Thyroid gland (tissue), 4 donors: ENCODE results near the gene ARHGAP15. TPM values are rescaled to one million over a fixed set of nuclear protein-coding genes. Genes with fewer than 3 reads are reported as not detected.

Source experiments
- DNase-seq, 2 donors: peaks; one replicate each; pipeline ENCODE4 v3.0.0-alpha.2; 2019
- H3K27ac ChIP-seq, 3 donors: fragments of 200-600 bp; sonication (generic); 1 replicate in 2 of 3; 2 replicates in 1 of 3; pipeline ENCODE4 v1.5.1; 2016 to 2019; ENCODE audit warnings: mild to moderate bottlenecking in 1 of 3, moderate library complexity in 1 of 3
- H3K27me3 ChIP-seq: fragments of 200-600 bp; sonication (generic); one replicate; pipeline ENCODE4 v1.5.1; 2019
- H3K36me3 ChIP-seq, 2 donors: fragments of 200-600 bp; sonication (generic); one replicate each; pipeline ENCODE4 v1.5.1; 2016 to 2019
- H3K4me1 ChIP-seq, 2 donors: fragments of 200-600 bp; sonication (generic); one replicate each; pipeline ENCODE4 v1.5.1; 2017 to 2019
- H3K4me3 ChIP-seq, 3 donors: fragments of 200-600 bp; sonication (generic); replicated peaks in 1 of 3; 1 replicate in 2 of 3; 2 replicates in 1 of 3; pipeline ENCODE4 v1.5.1; 2016; ENCODE audit warnings: mild to moderate bottlenecking in 1 of 3
- H3K9me3 ChIP-seq: fragments of 200-600 bp; sonication (generic); one replicate; pipeline ENCODE4 v1.5.1; 2017
- POLR2A ChIP-seq, 2 donors: fragments of 450-650 bp; IDR thresholded peaks; one replicate each; pipeline ENCODE4 v1.6.1; 2017; ENCODE audit warnings: antibody characterized with exemption in 2 of 2, mild to moderate bottlenecking in 2 of 2, moderate library complexity in 1 of 2
- WGBS, 2 donors: methylation state at CpG; one replicate each; pipeline ENCODE4 v1.1.5; 2017; 5-methylcytosine and 5-hydroxymethylcytosine counted together
- intact Hi-C: fragments of 100-400 bp; cut with DNase I; formaldehyde crosslinking; loops from one replicate; pipeline ENCODE4 v1.15.1; 2023
- total RNA-seq, 4 donors: library from RNA; depleted of rRNA; stranded (reverse); fragments of >200 nt; gene quantifications; one replicate each; pipeline ENCODE4 v1.2.3, GENCODE V29; 2016
- TF ChIP-seq, protein P1 (sequence below), 6 experiments: fragments of 200-600 bp in 3 of 6; fragments of 450-650 bp in 3 of 6; sonication (generic) in 3 of 6; IDR thresholded peaks; one replicate each; pipeline ENCODE4 v1.5.1; 2016 to 2019; ENCODE audit warnings: antibody characterized with exemption in 6 of 6, mild to moderate bottlenecking in 2 of 6, inconsistent platforms in 1 of 6, moderate library complexity in 1 of 6

Gene ARHGAP15
- total RNA-seq, 4 donors from 2014 or later, result 9.8 to 24.4 (median 11.9) TPM

DNA sequence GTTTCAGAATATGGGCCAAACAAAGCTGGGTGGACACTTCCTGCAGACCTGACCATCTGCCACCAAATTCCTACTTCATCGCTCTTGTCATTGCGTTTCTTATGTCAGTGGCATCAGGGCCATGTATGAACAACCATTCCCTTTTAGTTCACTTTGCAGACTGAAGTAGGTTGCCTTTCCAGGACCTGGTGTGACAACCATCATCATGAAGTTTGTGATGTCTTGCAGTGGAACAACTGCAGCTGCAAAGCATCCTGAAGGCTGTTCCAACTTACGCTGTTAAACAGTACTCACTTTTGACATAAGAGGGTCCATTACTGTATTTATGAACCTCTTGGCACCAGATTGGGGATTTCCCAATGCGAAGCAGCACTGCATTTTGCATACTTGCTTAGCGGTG, 511.6 kb downstream of the ARHGAP15 start:
- Histone ChIP-seq H3K27ac (no peak overlapping the region), H3K4me1 (no peaks in the 10 kb centered on the region), H3K4me3 (no peak overlapping the region), H3K27me3 (no peaks in the 10 kb centered on the region), H3K36me3 (no peaks in the 10 kb centered on the region), H3K9me3 (no peaks in the 10 kb centered on the region)
- 90 to 91% methylated on average over 5 of the region's 5 CpGs for WGBS, 2 donors
- TF ChIP-seq POLR2A (IDR thresholded peaks at IDR 0.05), result no peak
- TF ChIP-seq, protein P1, sequence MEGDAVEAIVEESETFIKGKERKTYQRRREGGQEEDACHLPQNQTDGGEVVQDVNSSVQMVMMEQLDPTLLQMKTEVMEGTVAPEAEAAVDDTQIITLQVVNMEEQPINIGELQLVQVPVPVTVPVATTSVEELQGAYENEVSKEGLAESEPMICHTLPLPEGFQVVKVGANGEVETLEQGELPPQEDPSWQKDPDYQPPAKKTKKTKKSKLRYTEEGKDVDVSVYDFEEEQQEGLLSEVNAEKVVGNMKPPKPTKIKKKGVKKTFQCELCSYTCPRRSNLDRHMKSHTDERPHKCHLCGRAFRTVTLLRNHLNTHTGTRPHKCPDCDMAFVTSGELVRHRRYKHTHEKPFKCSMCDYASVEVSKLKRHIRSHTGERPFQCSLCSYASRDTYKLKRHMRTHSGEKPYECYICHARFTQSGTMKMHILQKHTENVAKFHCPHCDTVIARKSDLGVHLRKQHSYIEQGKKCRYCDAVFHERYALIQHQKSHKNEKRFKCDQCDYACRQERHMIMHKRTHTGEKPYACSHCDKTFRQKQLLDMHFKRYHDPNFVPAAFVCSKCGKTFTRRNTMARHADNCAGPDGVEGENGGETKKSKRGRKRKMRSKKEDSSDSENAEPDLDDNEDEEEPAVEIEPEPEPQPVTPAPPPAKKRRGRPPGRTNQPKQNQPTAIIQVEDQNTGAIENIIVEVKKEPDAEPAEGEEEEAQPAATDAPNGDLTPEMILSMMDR (IDR thresholded peaks at IDR 0.05), result no peak
- DNase-seq, result no peak
- intact Hi-C loops, result no loop called here

DNA sequence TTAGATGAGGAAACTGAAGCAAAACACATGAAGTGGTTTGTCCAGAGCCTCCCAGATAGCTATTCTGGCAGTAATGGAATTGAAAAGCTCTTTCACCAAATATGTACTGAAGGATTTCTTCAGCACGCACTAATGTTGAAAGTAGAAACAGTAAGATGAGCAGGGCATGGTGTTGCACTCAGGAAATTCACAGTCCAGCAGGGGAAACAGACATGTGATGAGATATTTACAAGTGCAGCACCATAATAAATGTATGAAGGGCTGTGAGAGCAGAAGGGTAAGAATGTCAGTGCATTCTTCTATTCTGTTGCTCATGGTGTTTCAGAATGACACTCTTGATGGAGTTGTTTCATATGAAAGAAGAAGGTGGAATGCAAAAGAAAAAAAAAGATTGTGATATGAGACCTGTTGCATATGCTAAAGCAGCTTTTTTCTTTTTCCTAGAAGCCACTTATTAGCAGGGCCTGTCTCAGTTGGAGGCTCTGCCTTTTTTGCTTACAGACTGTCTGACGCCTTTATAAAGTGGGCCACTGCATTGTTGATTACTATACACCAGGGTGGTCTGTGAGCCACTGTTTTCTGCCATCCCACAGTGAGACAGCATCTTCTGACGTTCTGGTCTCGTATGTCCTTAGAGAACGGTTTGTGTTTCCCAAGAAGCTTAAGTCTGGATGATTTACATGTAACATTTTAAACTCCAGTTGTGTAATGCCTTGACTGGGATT, 516.9 kb downstream of the ARHGAP15 start:
- DNase-seq, result no peak
- Histone ChIP-seq H3K4me3 (no peak overlapping the region), H3K27ac (no peak overlapping the region), H3K36me3 (no peaks in the 10 kb centered on the region), H3K27me3 (no peaks in the 10 kb centered on the region), H3K4me1 (no peaks in the 10 kb centered on the region), H3K9me3 (no peaks in the 10 kb centered on the region)
- 82 to 84% methylated on average over 5 of the region's 5 CpGs for WGBS, 2 donors
- intact Hi-C loops, result no loop called here
- TF ChIP-seq, protein P1 (IDR thresholded peaks at IDR 0.05), result no peak
- no peak for TF ChIP-seq POLR2A (IDR thresholded peaks at IDR 0.05)

DNA sequence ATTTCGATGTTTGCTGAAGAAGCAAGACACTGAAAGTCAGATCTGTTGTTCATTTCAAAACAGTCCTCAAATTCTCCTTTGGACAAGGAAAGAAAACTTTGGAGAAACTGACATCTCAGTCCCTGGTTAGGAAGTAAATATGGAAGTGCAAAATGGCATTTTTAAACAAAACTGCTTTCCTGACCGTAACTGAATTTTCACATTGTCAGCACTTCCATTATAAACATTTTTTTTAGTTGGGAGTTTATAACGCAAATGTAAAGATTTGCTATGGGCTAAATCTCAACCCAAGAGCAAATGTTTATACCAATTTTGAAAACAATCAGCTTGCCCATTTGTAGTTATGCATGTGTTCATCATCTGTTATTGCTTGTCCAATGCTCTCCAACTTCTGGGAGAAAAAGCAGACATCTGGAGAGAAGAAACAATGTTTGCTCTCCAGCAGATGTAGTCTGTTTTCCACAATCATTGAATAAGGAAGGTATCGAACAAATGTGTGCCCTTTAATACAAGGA, 520.1 kb downstream of the ARHGAP15 start:
- Histone ChIP-seq H3K9me3 (no peaks in the 10 kb centered on the region), H3K36me3 (no peaks in the 10 kb centered on the region), H3K4me1 (no peaks in the 10 kb centered on the region), H3K4me3 (no peak overlapping the region), H3K27me3 (no peaks in the 10 kb centered on the region), H3K27ac (no peak overlapping the region)
- DNase-seq, result no peak
- 93 to 96% methylated on average over 4 of the region's 4 CpGs for WGBS, 2 donors
- intact Hi-C loops, result no loop called here
- TF ChIP-seq POLR2A (IDR thresholded peaks at IDR 0.05), result no peak
- TF ChIP-seq, protein P1 (IDR thresholded peaks at IDR 0.05), result no peak

DNA sequence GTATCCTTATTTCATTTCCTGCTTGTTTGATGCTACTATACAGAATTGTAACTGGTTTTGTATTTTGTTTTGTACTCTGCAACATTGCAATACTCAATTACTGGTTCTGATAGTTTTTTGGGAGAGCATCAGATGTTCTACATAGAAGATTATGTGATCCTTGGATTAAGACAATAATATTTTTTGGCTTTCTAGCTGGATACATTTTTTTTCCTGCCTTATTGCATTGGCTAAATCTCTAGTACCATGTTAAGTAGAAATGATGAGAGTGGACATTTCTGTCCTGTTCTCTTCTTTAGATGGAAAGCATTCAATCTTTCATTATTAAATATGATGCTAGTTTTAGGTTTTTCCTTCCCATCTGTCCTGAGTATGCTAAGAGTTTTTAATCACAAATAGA, 523.5 kb downstream of the ARHGAP15 start:
- Histone ChIP-seq H3K36me3 (no peaks in the 10 kb centered on the region), H3K4me1 (no peaks in the 10 kb centered on the region), H3K9me3 (no peaks in the 10 kb centered on the region), H3K4me3 (no peak overlapping the region), H3K27me3 (no peaks in the 10 kb centered on the region), H3K27ac (no peak overlapping the region)
- intact Hi-C loops, result no loop called here
- TF ChIP-seq, protein P1 (IDR thresholded peaks at IDR 0.05), result no peak
- no peak for TF ChIP-seq POLR2A (IDR thresholded peaks at IDR 0.05)
- DNase-seq, result no peak

DNA sequence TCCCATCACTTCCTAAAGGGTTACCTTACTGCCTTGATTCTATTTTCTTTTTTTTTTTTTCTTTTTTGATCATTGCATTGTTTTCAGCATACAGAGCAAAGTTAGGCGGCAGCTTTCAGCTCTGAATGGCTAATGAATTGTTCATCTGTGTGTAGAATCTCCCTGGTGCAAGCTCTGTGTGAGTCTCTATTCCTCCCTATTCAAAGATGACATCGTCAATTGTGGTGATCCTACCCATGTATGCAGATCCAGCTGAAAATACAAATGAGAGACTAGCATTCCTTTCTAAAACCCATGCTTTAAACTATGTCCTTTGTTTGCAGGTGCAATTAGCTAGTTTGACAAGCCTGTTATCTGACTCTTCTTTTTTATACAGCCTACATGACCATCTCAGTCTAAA, 539.0 kb downstream of the ARHGAP15 start:
- intact Hi-C loops, result no loop called here
- TF ChIP-seq, protein P1 (IDR thresholded peaks at IDR 0.05), result no peak
- no peak for TF ChIP-seq POLR2A (IDR thresholded peaks at IDR 0.05)
- no peaks in the 10 kb centered on the region for H3K36me3 ChIP-seq
- WGBS, 2 donors, result 88 to 94% methylated on average over 2 of the region's 2 CpGs
- DNase-seq, result no peak
- no peak overlapping the region for H3K4me3 ChIP-seq
- H3K4me1 ChIP-seq, result no peaks in the 10 kb centered on the region
- H3K27ac ChIP-seq, result no peak overlapping the region
- no peaks in the 10 kb centered on the region for H3K9me3 ChIP-seq
- H3K27me3 ChIP-seq, result no peaks in the 10 kb centered on the region
